GM23338 (cell line): ENCODE data around the gene NDST1. TPM values are rescaled to one million over a fixed set of nuclear protein-coding genes. Genes with fewer than 3 reads are reported as not detected.

ENCODE experiments used
- ATAC-seq: fragments of 200-7000 bp; cut with Tn5 transposase; 3 replicates; pipeline ENCODE4 v1.9.1; 2020
- DNase-seq: peaks from one replicate; pipeline ENCODE4 v3.0.0-alpha.2; 2015; ENCODE audit warnings: low spot score
- H2AFZ ChIP-seq: fragments of 200-600 bp; sonication (generic); 2 replicates; pipeline ENCODE4 v1.8.0; 2016; ENCODE audit warnings: antibody characterized with exemption, mild to moderate bottlenecking, moderate library complexity
- H3F3A ChIP-seq: fragments of 200-600 bp; sonication (generic); replicated peaks from 2 replicates; pipeline ENCODE4 v1.8.0; 2017; ENCODE audit warnings: antibody characterized with exemption, mixed run types, low read depth
- H3K27ac ChIP-seq: fragments of 200-600 bp; sonication (generic); 2 replicates; pipeline ENCODE4 v1.6.1; 2016; ENCODE audit warnings: low read depth
- H3K27me3 ChIP-seq: fragments of 200-600 bp; sonication (generic); 2 replicates; pipeline ENCODE4 v1.8.0; 2016; ENCODE audit warnings: mild to moderate bottlenecking, mixed run types, moderate library complexity; ENCODE audit not compliant: insufficient read depth
- H3K36me3 ChIP-seq: fragments of 200-600 bp; sonication (generic); 2 replicates; pipeline ENCODE4 v1.8.0; 2016; ENCODE audit warnings: mild to moderate bottlenecking; ENCODE audit not compliant: insufficient read depth
- H3K4me1 ChIP-seq: fragments of 200-600 bp; sonication (generic); 2 replicates; pipeline ENCODE4 v1.8.0; 2016; ENCODE audit warnings: mild to moderate bottlenecking, moderate library complexity; ENCODE audit not compliant: insufficient read depth
- H3K4me2 ChIP-seq: fragments of 200-600 bp; sonication (generic); 2 replicates; pipeline ENCODE4 v1.7.1; 2017; ENCODE audit warnings: mixed run types
- H3K4me3 ChIP-seq: fragments of 200-600 bp; sonication (generic); 2 replicates; pipeline ENCODE4 v1.6.1; 2016; ENCODE audit warnings: mixed run types
- H3K79me2 ChIP-seq: fragments of 200-600 bp; sonication (generic); replicated peaks from 2 replicates; pipeline ENCODE4 v1.8.0; 2017; ENCODE audit warnings: mild to moderate bottlenecking; ENCODE audit not compliant: insufficient read depth
- H3K9me2 ChIP-seq: fragments of 200-600 bp; sonication (generic); 2 replicates; pipeline ENCODE4 v1.8.0; 2017; ENCODE audit not compliant: insufficient read depth
- H4K20me1 ChIP-seq: fragments of 200-600 bp; sonication (generic); replicated peaks from 2 replicates; pipeline ENCODE4 v1.8.0; 2017; ENCODE audit warnings: mild to moderate bottlenecking; ENCODE audit not compliant: insufficient read depth
- H3K27ac Mint-ChIP-seq: 2 replicates; pipeline ENCODE4 v1.8.0; 2020; ENCODE audit warnings: inconsistent platforms, mild to moderate bottlenecking, moderate library complexity, mixed read lengths
- H3K27me3 Mint-ChIP-seq: 3 replicates; pipeline ENCODE4 v1.8.0; 2022; ENCODE audit warnings: low read depth, mild to moderate bottlenecking, moderate library complexity, mixed read lengths, inconsistent platforms; ENCODE audit not compliant: insufficient read depth, poor library complexity
- H3K36me3 Mint-ChIP-seq: 3 replicates; pipeline ENCODE4 v1.8.0; 2021; ENCODE audit warnings: low read depth, mild to moderate bottlenecking, inconsistent platforms, moderate library complexity, mixed read lengths
- H3K4me1 Mint-ChIP-seq: 3 replicates; pipeline ENCODE4 v1.8.0; 2020; ENCODE audit warnings: mild to moderate bottlenecking, inconsistent platforms, mixed read lengths
- H3K4me3 Mint-ChIP-seq: 3 replicates; pipeline ENCODE4 v1.8.0; 2021; ENCODE audit warnings: moderate library complexity, mild to moderate bottlenecking, inconsistent platforms, mixed read lengths
- H3K9me3 Mint-ChIP-seq: 3 replicates; pipeline ENCODE4 v1.8.0; 2020; ENCODE audit warnings: moderate library complexity, mild to moderate bottlenecking, inconsistent platforms, mixed read lengths
- CREB1 ChIP-seq: fragments of 250-450 bp; sonication (Bioruptor Pico); IDR thresholded peaks from 2 replicates; pipeline ENCODE4 v1.5.0; 2020; ENCODE audit warnings: low read depth, mild to moderate bottlenecking, moderate library complexity
- CTCF ChIP-seq, 2 experiments: fragments of 200-600 bp in 1 of 2; sonication (generic) in 1 of 2; conservative IDR thresholded peaks; 2 replicates each; pipeline versions ENCODE4 v1.5.1 to v1.6.1; 2016 to 2017; ENCODE audit warnings: antibody characterized with exemption in 2 of 2, low read depth in 2 of 2, mild to moderate bottlenecking in 2 of 2, moderate library complexity in 1 of 2
- EZH2 ChIP-seq: fragments of 200-600 bp; sonication (generic); IDR thresholded peaks from one replicate; pipeline ENCODE4 v1.8.0; 2017; ENCODE audit warnings: antibody characterized with exemption, mild to moderate bottlenecking, low read depth; ENCODE audit not compliant: unreplicated experiment
- EZH2phosphoT487 ChIP-seq: fragments of 200-600 bp; sonication (generic); IDR thresholded peaks from one replicate; pipeline ENCODE4 v1.8.1; 2018; ENCODE audit warnings: antibody characterized with exemption; ENCODE audit not compliant: unreplicated experiment
- JUNB ChIP-seq: IDR thresholded peaks from one replicate; pipeline ENCODE4 v1.6.1; 2016; ENCODE audit warnings: antibody characterized with exemption; ENCODE audit not compliant: unreplicated experiment
- NANOG ChIP-seq: IDR thresholded peaks from 2 replicates; pipeline ENCODE4 v1.6.1; 2016; ENCODE audit warnings: antibody characterized with exemption, borderline replicate concordance
- POLR2AphosphoS5 ChIP-seq: IDR thresholded peaks from 2 replicates; pipeline ENCODE4 v1.6.1; 2016; ENCODE audit warnings: antibody characterized with exemption, low read depth
- REST ChIP-seq: IDR thresholded peaks from one replicate; pipeline ENCODE4 v1.6.1; 2018; ENCODE audit warnings: antibody characterized with exemption; ENCODE audit not compliant: unreplicated experiment
- STAT1 ChIP-seq: IDR thresholded peaks from one replicate; pipeline ENCODE4 v1.6.1; 2016; ENCODE audit warnings: antibody characterized with exemption; ENCODE audit not compliant: unreplicated experiment
- ZNF114 ChIP-seq: fragments of 250-450 bp; sonication (Bioruptor Pico); IDR thresholded peaks from 2 replicates; pipeline ENCODE4 v1.5.0; 2020; ENCODE audit warnings: mild to moderate bottlenecking, moderate library complexity
- ZNF331 ChIP-seq: fragments of 250-450 bp; sonication (Bioruptor Pico); IDR thresholded peaks from 2 replicates; pipeline ENCODE4 v1.5.0; 2020; ENCODE audit warnings: low read depth, mild to moderate bottlenecking, moderate library complexity
- polyA plus RNA-seq: library from polyadenylated mRNA; unstranded; fragments of >200 nt; fragmentation: Nextera tagmentation; extraction: Ambion mirVana; gene quantifications from 2 replicates; pipeline ENCODE4 v1.2.1, GENCODE V29; 2016
- total RNA-seq: library from RNA; depleted of rRNA; stranded (reverse); fragments of >200 nt; shearing (Covaris generic); gene quantifications from 2 replicates; pipeline ENCODE4 v1.2.3, GENCODE V29; 2014

NDST1 gene
- total and polyA plus RNA-seq, 2 experiments from 2014 or later: 7.3 to 85.0 TPM

- TF ChIP-seq REST: no peak
These were observed 4.5 kb upstream of the NDST1 start (continued) for GRCh38 chr5:150503386-150503785.

DNA sequence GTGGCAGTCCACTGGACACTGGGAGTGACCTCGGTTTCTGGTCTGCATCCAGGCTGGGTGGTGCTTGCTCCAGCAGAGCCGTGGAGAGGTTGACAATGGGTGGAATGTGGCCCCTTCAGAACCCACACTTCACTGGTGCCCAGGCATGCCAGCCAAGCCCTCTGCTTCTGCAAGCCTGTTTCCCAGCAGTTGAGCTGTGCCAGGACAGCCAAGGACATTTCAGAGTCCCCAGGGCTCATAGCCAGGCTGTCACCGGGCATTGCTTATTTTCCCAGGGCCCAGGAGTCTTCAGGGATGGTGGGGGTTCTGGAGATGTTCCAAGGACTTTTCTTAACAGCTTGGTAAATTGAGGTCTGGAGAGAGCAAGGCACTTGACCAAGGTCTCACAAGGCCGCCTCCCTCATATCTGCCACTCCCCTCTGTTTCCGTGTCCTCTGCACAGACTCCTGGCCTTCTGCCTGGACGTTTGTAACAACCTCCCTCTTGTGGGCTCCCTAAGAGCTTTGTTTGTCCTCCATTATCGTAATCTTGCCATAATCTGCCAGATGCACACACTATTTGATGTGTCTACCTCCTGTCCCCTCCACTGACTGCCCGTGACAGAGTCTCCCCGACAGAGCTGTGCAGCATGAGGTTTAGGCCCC lies 3.8 kb upstream of the NDST1 start:
- no peak overlapping the region for H3K4me3 Mint-ChIP-seq
- Histone ChIP-seq H3K27me3 (no peaks in the 10 kb centered on the region), H3K79me2 (peaks cover 99% of the 10 kb centered on the region), H2AFZ (no peak overlapping the region), H3K27ac (no peak overlapping the region; the same call in 1 of the 2 replicates), H3K36me3 (no peaks in the 10 kb centered on the region), H3K4me2 (no peak overlapping the region), H3F3A (no peaks in the 10 kb centered on the region), H3K4me1 (peaks cover 9% of the 10 kb centered on the region), H3K4me3 (no peak overlapping the region), H3K9me2 (no peaks in the 10 kb centered on the region), H4K20me1 (peaks cover 18% of the 10 kb centered on the region)
- ATAC-seq: no peak
- H3K9me3 Mint-ChIP-seq: no peaks in the 10 kb centered on the region
- no peak for TF ChIP-seq REST
- no peak for TF ChIP-seq EZH2
- no peak for TF ChIP-seq ZNF114 (CRISPR knock-in tag)
- TF ChIP-seq POLR2AphosphoS5: no peak
- no peak for TF ChIP-seq JUNB
- no peak for TF ChIP-seq CTCF (conservative IDR thresholded peaks at IDR 0.05; ENCODE audit: low read depth in 2 of 2)
- no peak for TF ChIP-seq EZH2phosphoT487
- no peak for TF ChIP-seq NANOG
- no peak for TF ChIP-seq CREB1
- no peak for TF ChIP-seq STAT1
- no peak for TF ChIP-seq ZNF331 (CRISPR knock-in tag)
- DNase-seq: no peak
- peaks cover 10% of the 10 kb centered on the region for H3K27me3 Mint-ChIP-seq
- H3K27ac Mint-ChIP-seq: no peak overlapping the region
- peaks cover 56% of the 10 kb centered on the region for H3K4me1 Mint-ChIP-seq
- H3K36me3 Mint-ChIP-seq: no peaks in the 10 kb centered on the region
